Loucy (cell line): ENCODE measurements around the gene BLOC1S3.

Experiments used
- H2AFZ ChIP-seq: fragments of 200-600 bp; sonication (generic); 2 replicates; pipeline ENCODE4 v1.6.0; 2016; ENCODE audit warnings: antibody characterized with exemption, mild to moderate bottlenecking, low read length, moderate library complexity
- H3F3A ChIP-seq: fragments of 200-600 bp; 2 replicates; pipeline ENCODE4 v1.6.0; 2016; ENCODE audit warnings: antibody characterized with exemption, low read depth, mild to moderate bottlenecking
- H3K27me3 ChIP-seq: fragments of 200-600 bp; sonication (generic); 2 replicates; pipeline ENCODE4 v1.6.1; 2014; ENCODE audit warnings: low read length, mild to moderate bottlenecking; ENCODE audit not compliant: insufficient read depth, poor library complexity, severe bottlenecking
- H3K36me3 ChIP-seq: fragments of 200-600 bp; sonication (generic); 2 replicates; pipeline ENCODE4 v1.6.1; 2016; ENCODE audit warnings: low read length; ENCODE audit not compliant: insufficient read depth
- H3K4me1 ChIP-seq: fragments of 200-600 bp; sonication (generic); 2 replicates; pipeline ENCODE4 v1.5.1; 2014; ENCODE audit warnings: low read length, mild to moderate bottlenecking; ENCODE audit not compliant: insufficient read depth, poor library complexity, severe bottlenecking
- H3K4me2 ChIP-seq: fragments of 200-600 bp; sonication (generic); 2 replicates; pipeline ENCODE4 v1.6.0; 2014; ENCODE audit warnings: antibody characterized with exemption, low read length, low read depth, mild to moderate bottlenecking; ENCODE audit not compliant: poor library complexity, severe bottlenecking
- H3K4me3 ChIP-seq: fragments of 200-600 bp; sonication (generic); 2 replicates; pipeline ENCODE4 v1.5.1; 2014; ENCODE audit warnings: low read length, mild to moderate bottlenecking, mixed read lengths; ENCODE audit not compliant: poor library complexity, severe bottlenecking
- H3K79me2 ChIP-seq: fragments of 200-600 bp; sonication (generic); 2 replicates; pipeline ENCODE4 v1.6.1; 2014; ENCODE audit warnings: low read length; ENCODE audit not compliant: insufficient read depth
- H3K9ac ChIP-seq: fragments of 200-600 bp; sonication (generic); 2 replicates; pipeline ENCODE4 v1.6.0; 2014; ENCODE audit warnings: mild to moderate bottlenecking, low read depth, low read length, moderate library complexity; ENCODE audit not compliant: poor library complexity, severe bottlenecking
- H3K9me2 ChIP-seq: fragments of 200-600 bp; sonication (generic); replicated peaks from 2 replicates; pipeline ENCODE4 v1.6.1; 2016; ENCODE audit warnings: low read depth, low read length, mixed read lengths
- H3K9me3 ChIP-seq: fragments of 200-600 bp; sonication (generic); 2 replicates; pipeline ENCODE4 v1.6.1; 2014; ENCODE audit warnings: mild to moderate bottlenecking, antibody characterized with exemption, low read length, low read depth; ENCODE audit not compliant: insufficient read depth
- H4K20me1 ChIP-seq: fragments of 200-600 bp; sonication (generic); 2 replicates; pipeline ENCODE4 v1.6.0; 2014; ENCODE audit warnings: antibody characterized with exemption, low read length, mild to moderate bottlenecking; ENCODE audit not compliant: insufficient read depth, poor library complexity, severe bottlenecking
- CTCF ChIP-seq: fragments of 200-600 bp; sonication (generic); conservative IDR thresholded peaks from 2 replicates; pipeline ENCODE4 v1.5.1; 2014; ENCODE audit warnings: mild to moderate bottlenecking, antibody characterized with exemption, low read length
- EZH2phosphoT487 ChIP-seq: fragments of 200-600 bp; IDR thresholded peaks from 2 replicates; pipeline ENCODE4 v1.6.1; 2018; ENCODE audit warnings: antibody characterized with exemption, mild to moderate bottlenecking, moderate library complexity, borderline replicate concordance

The BLOC1S3 gene

GRCh38 chr19:45158503-45159209 is 19.9 kb upstream of the BLOC1S3 start:
- no peak for TF ChIP-seq CTCF
- no peak for TF ChIP-seq EZH2phosphoT487
- Histone ChIP-seq H3K4me2 (no peak overlapping the region), H3K4me1 (no peaks in the 10 kb centered on the region), H3K27me3 (no peaks in the 10 kb centered on the region), H3K79me2 (no peaks in the 10 kb centered on the region), H3K36me3 (no peaks in the 10 kb centered on the region), H3K9me3 (no peaks in the 10 kb centered on the region), H2AFZ (no peak overlapping the region), H4K20me1 (no peaks in the 10 kb centered on the region), H3K4me3 (no peak overlapping the region), H3K9me2 (no peaks in the 10 kb centered on the region), H3K9ac (no peak overlapping the region), H3F3A (no peaks in the 10 kb centered on the region)

- no peak for TF ChIP-seq EZH2phosphoT487
- TF ChIP-seq CTCF: no peak
- no peaks in the 10 kb centered on the region for H3K4me1 ChIP-seq
- H3K9ac ChIP-seq: no peak overlapping the region
- H3K4me3 ChIP-seq: no peak overlapping the region
- no peaks in the 10 kb centered on the region for H3K27me3 ChIP-seq
- H3F3A ChIP-seq: no peaks in the 10 kb centered on the region
- no peaks in the 10 kb centered on the region for H3K79me2 ChIP-seq
- no peaks in the 10 kb centered on the region for H4K20me1 ChIP-seq
- no peaks in the 10 kb centered on the region for H3K36me3 ChIP-seq
- no peaks in the 10 kb centered on the region for H3K9me2 ChIP-seq
- H2AFZ ChIP-seq: no peak overlapping the region
- no peaks in the 10 kb centered on the region for H3K9me3 ChIP-seq
- H3K4me2 ChIP-seq: no peak overlapping the region
These were observed 19.2 kb upstream of the BLOC1S3 start for GRCh38 chr19:45159210-45159970.

GRCh38 chr19:45159971-45160324 is 18.6 kb upstream of the BLOC1S3 start:
- no peak overlapping the region for H3K9ac ChIP-seq
- H3K4me2 ChIP-seq: no peak overlapping the region
- H2AFZ ChIP-seq: no peak overlapping the region
- no peak overlapping the region for H3K4me3 ChIP-seq
- H3F3A ChIP-seq: no peaks in the 10 kb centered on the region
- H3K27me3 ChIP-seq: no peaks in the 10 kb centered on the region
- no peaks in the 10 kb centered on the region for H3K4me1 ChIP-seq
- no peaks in the 10 kb centered on the region for H4K20me1 ChIP-seq
- no peaks in the 10 kb centered on the region for H3K9me3 ChIP-seq
- no peaks in the 10 kb centered on the region for H3K36me3 ChIP-seq
- H3K9me2 ChIP-seq: no peaks in the 10 kb centered on the region
- no peak for TF ChIP-seq EZH2phosphoT487
- TF ChIP-seq CTCF: no peak
- H3K79me2 ChIP-seq: no peaks in the 10 kb centered on the region
